GM19240 (cell line): ENCODE data around the gene SEC11A.
A peak's percentile ranks its signal among the peaks of the same experiment; 100 is the strongest.
"Not testable (repeated sequence)": the region's sequence is repeated elsewhere in the genome, so short reads cannot be mapped to it uniquely, and the experiment has no call there.

Experiments used
- DNase-seq: peaks from one replicate; pipeline ENCODE4 v3.0.0; 2011; ENCODE audit warnings: low spot score; ENCODE audit not compliant: insufficient read length

SEC11A gene

GRCh38 chr15:84716036-84716732 is at the start of gene SEC11A:
Gene SEC11A, minus strand, starts transcription at chr15:84716139. Its CDS starts 64 bp downstream, at chr15:84716075.
- peak; percentile 87 for DNase-seq

- DNase-seq, result no peak
These were observed 49.7 kb upstream of the SEC11A start for GRCh38 chr15:84765675-84766074.

GRCh38 chr15:84764989-84765388 is 49.0 kb upstream of the SEC11A start:
- DNase-seq, result no peak

DNA sequence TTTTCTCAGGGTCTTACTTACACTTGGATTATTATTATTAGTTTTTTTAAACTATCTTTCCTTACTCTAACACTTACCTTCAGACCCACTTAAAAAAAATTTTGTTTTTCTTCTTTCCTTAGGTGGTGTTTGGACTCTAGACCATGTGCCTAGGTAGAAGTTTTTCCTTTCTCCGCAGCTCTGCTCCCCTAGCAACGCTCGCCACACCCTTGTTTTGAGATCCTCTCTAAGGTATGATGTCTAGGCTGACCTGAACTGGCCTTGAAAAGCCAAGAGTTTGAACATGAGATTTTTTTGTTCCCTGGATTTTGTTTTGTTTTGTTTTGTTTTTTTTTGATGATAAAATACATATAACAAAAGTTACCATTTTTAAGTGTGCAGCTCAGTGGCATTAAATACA is 48.6 kb upstream of the SEC11A start:
- no peak for DNase-seq

DNA sequence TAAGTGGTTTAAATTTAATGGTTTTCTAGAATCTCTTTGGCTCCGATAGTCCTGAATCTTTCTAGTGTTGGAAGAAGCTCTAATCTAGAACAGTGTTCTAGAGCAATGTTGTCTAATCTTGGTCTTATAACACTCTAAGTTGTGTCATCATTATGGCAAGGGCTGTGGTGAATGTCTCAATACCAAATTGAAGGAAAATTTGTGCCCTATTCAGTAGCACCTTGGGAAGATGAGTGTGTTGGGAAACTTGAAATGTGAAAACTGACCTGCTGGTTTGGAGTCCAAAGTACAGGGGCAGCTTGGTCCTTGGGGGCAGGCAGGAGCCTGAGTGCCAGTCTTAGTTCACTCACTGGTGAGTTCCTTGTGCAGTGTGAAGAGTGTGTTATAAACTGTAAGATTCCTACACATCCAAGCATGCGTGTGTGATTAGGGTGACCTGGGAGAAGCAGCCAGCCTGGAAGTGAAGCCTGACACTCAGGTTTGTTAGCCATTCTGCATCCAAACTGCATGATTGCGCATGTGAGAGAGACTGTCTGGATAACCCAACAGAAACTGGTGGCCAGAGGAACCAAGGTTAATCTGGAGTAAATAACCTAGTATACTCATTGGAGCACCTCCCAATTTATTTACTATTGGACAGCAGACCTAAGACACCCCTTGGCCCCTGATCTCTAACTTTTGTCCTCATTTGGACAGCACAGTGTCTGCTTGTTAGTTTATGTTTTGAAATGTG is 47.1 kb upstream of the SEC11A start:
- no peak for DNase-seq

DNA sequence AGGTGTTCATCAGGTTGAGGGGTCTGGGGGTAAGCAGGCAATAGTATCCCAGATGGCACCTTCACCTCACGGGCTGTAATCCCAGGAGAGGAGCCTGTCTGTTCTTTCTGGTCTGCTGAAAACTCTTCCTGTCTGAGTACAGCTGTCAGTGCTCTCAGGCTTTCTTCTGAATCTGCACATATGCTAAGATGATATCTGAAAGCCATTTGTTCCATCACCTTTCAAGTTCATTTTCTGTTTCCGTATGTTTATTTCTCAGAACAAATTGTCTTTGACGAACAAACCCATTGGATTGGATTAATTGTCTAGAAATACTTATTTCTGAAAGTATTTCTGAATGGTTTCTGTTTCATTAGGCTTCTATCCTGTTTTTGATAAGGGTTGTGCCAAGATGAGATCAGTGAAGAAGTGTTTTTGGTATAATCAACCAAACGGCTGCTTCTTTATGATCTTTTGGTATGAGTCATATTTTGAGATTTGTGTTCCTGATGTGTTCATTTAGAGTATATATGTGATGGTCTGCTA is 45.7 kb upstream of the SEC11A start:
- peak; percentile 29 for DNase-seq

DNA sequence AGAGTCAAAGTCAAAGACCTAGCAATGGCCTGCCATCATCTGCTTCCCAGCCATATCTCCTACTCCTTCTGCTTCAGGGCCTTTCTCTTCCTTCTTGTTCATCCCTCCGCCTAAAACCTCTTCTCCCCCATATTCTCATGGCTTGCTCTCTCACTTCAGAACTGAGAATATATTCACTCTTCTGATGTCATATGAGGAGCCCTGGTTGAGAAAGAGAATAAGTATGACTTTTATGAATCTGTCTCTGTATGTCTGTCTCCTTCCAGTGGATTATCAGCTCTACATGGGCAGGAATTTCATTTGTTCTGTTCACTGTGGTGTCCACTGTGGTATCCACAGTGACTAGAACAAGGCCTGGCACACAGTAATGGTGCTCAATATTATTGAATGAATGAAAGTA is 44.3 kb upstream of the SEC11A start:
- DNase-seq, result no peak

DNA sequence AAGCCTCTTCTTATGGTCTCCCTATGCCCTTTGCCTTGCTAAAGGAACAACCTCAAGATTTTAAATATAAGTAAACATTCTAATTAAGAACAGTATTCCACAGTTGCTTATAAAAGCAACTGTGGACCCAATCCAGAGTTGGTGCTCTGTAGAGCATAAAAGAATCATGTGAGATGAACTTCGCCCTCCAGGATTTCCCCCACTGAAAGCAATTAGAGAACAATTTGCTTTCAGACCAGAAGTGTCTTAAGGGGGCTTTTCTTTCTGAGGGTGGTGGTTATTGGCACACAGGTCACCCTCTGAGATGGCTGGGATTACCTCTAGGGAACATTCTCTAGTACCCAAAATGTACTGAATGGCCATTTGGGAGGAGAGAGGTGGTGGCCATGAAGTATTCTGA is 43.1 kb upstream of the SEC11A start:
- DNase-seq, result no peak

GRCh38 chr15:84755736-84756527 is 40.0 kb upstream of the SEC11A start:
- DNase-seq, result no peak

- not testable (repeated sequence) for DNase-seq
These were observed 39.0 kb upstream of the SEC11A start for GRCh38 chr15:84754889-84755288.

DNA sequence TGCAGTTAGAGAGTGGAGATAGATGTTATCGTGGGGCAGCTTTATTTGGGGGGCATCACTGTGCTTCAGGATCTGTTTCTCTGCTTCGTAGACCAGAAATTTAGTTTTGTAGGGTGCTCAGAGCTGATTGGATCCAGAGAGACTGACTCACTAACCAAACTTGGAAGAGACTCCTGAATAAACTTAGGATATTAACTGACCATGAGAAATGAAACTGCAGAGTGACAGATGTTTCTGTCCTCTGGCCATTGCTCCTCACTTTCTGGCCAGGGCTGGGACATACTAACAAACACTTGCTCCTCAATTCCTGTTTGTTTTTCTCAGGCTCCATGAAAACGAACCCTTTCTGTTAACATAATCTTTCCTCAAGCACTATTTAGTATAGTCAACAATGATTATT is 36.8 kb upstream of the SEC11A start:
- DNase-seq, result no peak

DNA sequence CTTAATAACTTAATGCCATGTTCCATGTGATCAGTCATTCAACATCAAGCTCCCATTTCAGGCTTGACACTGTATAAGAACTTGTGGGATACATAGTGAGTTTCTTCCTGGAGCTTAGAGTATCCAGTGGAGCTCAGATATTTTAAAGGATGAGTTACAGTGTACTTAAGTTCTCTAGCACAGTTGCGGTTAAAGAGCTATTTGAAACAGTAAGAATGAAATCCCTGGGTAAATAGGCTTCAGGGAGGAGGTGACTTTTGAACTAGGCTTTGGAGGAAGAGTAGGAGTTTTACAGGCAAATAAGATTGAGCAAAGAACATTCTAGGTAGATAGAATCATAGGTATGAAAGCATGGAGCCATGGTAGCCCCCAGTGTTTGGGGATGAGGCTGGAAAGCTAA is 36.3 kb upstream of the SEC11A start:
- no peak for DNase-seq

- DNase-seq, result not testable (repeated sequence)
These were observed 35.8 kb upstream of the SEC11A start for GRCh38 chr15:84751721-84752120.

DNA sequence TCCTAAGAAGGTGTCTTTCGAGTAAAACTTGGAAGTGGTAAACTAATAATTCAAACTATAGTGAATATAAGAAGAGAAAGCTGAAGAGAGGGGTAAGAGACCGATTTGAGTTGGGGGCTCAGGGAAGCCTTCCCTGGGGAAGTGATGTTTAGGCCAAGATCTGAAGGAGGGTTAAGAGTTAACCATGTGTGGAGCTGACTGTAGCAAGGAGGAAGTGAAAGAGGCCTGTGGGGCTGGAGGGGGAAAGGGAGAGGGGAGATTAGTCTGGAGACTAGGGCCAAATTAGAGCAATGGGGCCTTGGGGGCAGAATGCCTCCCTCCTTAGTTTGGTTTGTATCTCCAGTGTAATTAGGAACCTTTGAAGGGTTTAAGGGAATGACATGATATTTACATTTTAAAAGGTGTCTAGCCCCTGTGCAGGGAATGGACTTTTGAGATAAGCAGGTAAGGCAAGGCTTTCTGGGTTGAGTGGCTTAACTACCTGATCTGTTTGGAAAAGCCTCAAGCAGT is 34.7 kb upstream of the SEC11A start:
- peak; percentile 37 for DNase-seq

- no peak for DNase-seq
These were observed 33.4 kb upstream of the SEC11A start for GRCh38 chr15:84749111-84749991.

DNA sequence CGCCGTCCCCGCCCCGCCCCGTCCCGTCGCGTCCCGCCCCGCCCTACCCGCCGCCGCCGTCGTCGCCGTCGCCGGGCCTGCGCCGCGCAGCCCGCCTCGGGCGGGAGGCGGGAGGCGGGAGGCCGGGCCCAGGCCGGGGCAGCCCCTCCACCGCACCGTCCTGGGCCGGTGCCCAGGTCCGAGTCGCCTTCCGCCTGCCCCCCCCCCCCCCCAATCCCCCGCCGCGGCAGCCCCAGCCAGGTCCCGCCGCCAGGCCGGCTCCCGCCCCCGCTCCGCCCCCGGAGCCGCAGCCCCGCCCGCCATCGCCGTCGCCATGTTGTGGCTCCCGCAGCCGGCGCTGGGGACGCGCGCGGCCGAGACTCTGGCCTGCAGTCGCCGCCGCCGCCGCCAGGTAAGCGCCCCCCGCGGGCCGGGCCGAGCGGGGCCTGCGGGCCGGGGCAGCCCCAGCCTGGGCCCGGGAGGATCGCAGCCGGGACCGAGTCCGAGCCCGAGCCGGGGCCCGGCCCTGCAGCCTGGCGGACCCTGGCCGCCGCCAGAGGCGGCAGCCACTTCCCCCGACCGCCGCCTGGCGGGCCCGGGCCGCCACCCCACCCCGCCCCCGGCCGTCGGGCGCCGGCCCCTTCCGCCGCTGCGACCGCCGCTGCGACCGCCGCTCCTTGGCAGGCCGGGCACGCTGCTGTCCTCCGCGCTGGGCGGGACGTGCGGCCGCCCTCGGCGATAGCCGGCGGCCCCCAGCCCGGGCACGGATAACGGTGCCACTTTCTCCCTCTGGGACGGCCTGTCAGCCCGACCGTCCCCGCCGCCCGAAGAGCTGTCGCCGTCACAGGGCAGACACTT is 32.6 kb upstream of the SEC11A start, which contains the start of gene ZNF592:
ZNF592 (plus strand) TSS at position 319 of the 837 bp plus-strand sequence. CDS start 34,084 bp downstream, outside the sequence.
- peak; percentile 33 for DNase-seq

GRCh38 chr15:84747416-84748273 is 31.7 kb upstream of the SEC11A start:
- peak; percentile 12 for DNase-seq

DNA sequence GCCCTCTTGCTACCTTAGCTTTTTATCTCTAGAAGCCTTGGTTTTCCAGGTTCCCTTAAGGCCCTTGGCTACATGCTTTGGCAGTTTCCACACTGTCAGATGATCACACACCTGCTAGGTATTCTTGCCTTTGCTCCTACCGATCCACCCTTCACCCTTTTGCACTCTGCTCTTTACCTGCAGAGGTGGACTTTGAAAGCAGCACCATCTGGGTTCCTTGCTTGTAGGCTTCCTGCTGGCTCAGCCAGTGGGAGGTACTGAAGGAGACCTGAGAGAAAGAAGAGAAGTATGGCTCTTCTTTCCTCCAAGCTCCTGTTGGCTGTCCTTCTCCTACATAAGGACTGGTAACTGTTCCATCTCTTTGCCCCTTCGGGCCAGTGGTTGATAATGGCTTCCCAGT is 25.2 kb upstream of the SEC11A start:
- no peak for DNase-seq

DNA sequence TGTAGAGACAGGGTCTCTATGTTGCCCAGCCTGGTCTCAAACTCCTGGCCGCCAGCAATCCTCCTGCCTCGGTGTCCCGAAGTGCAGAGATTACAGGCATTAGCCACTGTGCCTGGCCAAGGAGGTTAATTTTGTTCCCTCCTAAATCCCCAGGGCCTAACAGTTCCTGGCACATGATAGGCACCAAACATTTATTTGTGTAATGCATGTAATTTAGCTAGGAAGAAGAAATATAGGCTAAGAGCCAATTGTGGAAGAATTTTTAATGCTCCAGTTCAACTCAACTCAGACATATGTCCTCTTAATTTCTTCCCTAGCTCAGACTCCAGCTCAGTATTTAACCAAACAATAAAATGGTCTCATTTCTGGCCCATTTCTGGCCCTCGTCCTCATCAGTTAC is 24.8 kb upstream of the SEC11A start:
- no peak for DNase-seq
